ENCODE results near the gene FGD2.

DNA sequence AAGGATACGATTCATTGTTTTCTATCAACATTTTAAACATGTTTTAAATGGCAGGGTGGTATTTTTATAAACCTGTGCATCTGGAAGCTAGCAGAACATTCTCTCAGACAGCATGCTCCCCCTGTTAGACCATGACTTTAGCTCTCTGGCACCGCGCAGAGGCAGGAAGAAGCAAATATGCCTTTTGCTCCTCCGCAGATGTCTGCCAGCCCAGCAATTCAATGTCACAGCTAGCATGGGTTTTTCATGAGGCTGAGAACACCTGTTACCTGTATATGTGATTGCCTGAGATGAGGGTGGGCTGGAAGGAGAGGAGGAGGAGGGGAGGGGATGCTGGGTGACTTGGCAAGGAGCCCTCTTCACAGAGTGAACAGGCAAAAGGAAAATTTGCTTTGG, 26.1 kb upstream of the FGD2 start:
- TF ChIP-seq, protein P1, sequence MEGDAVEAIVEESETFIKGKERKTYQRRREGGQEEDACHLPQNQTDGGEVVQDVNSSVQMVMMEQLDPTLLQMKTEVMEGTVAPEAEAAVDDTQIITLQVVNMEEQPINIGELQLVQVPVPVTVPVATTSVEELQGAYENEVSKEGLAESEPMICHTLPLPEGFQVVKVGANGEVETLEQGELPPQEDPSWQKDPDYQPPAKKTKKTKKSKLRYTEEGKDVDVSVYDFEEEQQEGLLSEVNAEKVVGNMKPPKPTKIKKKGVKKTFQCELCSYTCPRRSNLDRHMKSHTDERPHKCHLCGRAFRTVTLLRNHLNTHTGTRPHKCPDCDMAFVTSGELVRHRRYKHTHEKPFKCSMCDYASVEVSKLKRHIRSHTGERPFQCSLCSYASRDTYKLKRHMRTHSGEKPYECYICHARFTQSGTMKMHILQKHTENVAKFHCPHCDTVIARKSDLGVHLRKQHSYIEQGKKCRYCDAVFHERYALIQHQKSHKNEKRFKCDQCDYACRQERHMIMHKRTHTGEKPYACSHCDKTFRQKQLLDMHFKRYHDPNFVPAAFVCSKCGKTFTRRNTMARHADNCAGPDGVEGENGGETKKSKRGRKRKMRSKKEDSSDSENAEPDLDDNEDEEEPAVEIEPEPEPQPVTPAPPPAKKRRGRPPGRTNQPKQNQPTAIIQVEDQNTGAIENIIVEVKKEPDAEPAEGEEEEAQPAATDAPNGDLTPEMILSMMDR (conservative IDR thresholded peaks at IDR 0.05 in 1 of 2, IDR thresholded peaks at IDR 0.05 in 1 of 2; ENCODE audit: extremely low read depth in 1 of 2, insufficient read depth in 1 of 2, low read depth in 1 of 2, low read length in 2 of 2): peak in 1 of 2 donors; percentile 34
- no peak for TF ChIP-seq EZH2 (IDR thresholded peaks at IDR 0.05; ENCODE audit: borderline replicate concordance, low read length)

Data from mammary epithelial cell (primary cell).